ENCODE measurements around the gene PPM1F.

- no peak for TF ChIP-seq POLR2A (IDR thresholded peaks at IDR 0.05; ENCODE audit: low read length)
- no peak for TF ChIP-seq GATA1 (IDR thresholded peaks at IDR 0.05; ENCODE audit: low read depth, low read length)
These were observed at the start of gene PPM1F for GRCh38 chr22:21952586-21953571.
